Measurements from ENCODE around the gene TMEM158. TPM values are rescaled to one million over a fixed set of nuclear protein-coding genes. Genes with fewer than 3 reads are reported as not detected.

Gene TMEM158
- total RNA-seq, 4 donors from 2014 or later: 0.97 to 4.6 (median 2.2) TPM

DNA sequence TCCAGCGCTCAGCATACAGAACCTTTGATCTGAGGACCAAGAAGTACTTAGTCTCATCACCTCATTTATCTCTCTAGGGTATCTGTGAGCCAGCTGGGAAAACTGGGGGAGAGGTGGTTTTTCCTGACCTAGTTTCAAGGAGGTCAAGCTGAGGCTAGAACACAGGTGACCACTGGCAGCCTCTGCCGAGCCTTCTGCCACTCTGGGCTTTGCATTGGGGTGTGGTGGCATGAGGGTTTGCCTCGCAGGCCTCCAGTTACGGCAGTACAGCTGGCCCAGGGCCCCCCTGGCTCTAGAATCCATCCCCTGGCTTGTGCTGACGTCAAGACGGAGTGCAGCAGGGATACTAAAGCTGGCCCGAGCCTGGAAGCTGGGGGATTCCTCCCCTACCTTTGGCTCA, 45.2 kb downstream of the TMEM158 start:
- 0% methylated on average over 1 of the region's 7 CpGs for WGBS
- Histone ChIP-seq H3K4me1 (peaks cover 48% of the 10 kb centered on the region), H3K27me3 (no peaks in the 10 kb centered on the region), H3K4me3 (no peak overlapping the region), H3K27ac (no peak overlapping the region), H3K9me3 (no peaks in the 10 kb centered on the region), H3K36me3 (no peaks in the 10 kb centered on the region)
- peak in 1 of 2 donors; percentile 59 for DNase-seq (ENCODE audit: low spot score in 2 of 2)
- TF ChIP-seq, protein P1, sequence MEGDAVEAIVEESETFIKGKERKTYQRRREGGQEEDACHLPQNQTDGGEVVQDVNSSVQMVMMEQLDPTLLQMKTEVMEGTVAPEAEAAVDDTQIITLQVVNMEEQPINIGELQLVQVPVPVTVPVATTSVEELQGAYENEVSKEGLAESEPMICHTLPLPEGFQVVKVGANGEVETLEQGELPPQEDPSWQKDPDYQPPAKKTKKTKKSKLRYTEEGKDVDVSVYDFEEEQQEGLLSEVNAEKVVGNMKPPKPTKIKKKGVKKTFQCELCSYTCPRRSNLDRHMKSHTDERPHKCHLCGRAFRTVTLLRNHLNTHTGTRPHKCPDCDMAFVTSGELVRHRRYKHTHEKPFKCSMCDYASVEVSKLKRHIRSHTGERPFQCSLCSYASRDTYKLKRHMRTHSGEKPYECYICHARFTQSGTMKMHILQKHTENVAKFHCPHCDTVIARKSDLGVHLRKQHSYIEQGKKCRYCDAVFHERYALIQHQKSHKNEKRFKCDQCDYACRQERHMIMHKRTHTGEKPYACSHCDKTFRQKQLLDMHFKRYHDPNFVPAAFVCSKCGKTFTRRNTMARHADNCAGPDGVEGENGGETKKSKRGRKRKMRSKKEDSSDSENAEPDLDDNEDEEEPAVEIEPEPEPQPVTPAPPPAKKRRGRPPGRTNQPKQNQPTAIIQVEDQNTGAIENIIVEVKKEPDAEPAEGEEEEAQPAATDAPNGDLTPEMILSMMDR (IDR thresholded peaks at IDR 0.05): no peak
- TF ChIP-seq EP300 (IDR thresholded peaks at IDR 0.05): no peak
- TF ChIP-seq POLR2AphosphoS5 (IDR thresholded peaks at IDR 0.05): no peak
- no peak for TF ChIP-seq POLR2A (IDR thresholded peaks at IDR 0.05)

DNA sequence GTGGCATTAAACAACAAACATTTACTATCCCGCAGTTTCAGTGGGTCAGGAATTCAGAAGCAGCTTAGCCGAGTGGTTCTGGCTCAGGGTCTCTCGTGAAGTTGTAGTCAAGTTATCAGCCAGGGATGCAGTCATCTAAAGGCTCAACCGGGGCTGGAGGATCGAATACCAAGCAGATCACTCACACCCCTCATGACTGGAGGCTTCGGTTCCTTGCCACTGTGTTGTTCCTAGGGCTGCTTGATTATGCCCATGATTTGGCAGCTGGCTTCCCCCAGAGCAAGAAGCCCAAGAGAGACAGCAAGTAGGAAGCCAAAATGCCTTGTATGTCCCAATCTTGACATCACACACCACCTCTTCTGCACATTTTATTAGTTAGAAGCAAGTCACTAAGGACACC, 46.0 kb downstream of the TMEM158 start:
- no peaks in the 10 kb centered on the region for H3K27me3 ChIP-seq
- H3K27ac ChIP-seq: no peak overlapping the region
- H3K36me3 ChIP-seq: no peaks in the 10 kb centered on the region
- no peak for TF ChIP-seq EP300 (IDR thresholded peaks at IDR 0.05)
- no peak for TF ChIP-seq POLR2A (IDR thresholded peaks at IDR 0.05)
- no peak for TF ChIP-seq POLR2AphosphoS5 (IDR thresholded peaks at IDR 0.05)
- TF ChIP-seq, protein P1 (IDR thresholded peaks at IDR 0.05): no peak
- no peak for DNase-seq (ENCODE audit: low spot score in 2 of 2)
- no peaks in the 10 kb centered on the region for H3K9me3 ChIP-seq
- no peak overlapping the region for H3K4me3 ChIP-seq
- H3K4me1 ChIP-seq: peaks cover 48% of the 10 kb centered on the region
- whole genome bisulfite sequencing: 43% methylated on average over 6 of the region's 6 CpGs

DNA sequence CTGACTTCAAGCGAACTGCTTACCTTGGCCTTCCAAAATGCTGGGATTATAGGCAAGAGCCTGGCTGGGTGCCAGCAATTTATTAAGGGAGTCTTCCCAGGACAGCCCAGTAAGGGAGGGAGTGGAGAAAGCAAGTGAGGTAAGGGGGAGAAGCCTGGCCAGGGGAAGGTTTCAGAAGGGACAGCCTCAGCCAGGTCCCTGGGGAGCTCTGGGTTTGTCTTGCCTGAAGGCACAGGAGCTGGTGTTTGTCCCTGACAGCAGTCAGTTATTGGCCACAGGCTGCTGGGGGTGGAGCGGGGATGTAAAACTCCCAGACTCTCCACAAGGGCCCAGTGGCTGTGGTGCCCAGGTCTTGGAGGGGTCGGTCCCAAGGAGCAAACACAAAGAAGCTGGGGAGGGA, 46.9 kb downstream of the TMEM158 start:
- no peaks in the 10 kb centered on the region for H3K27me3 ChIP-seq
- H3K4me1 ChIP-seq: peaks cover 48% of the 10 kb centered on the region
- H3K27ac ChIP-seq: no peak overlapping the region
- WGBS: 69% methylated on average over 3 of the region's 3 CpGs
- peak in 1 of 2 donors; percentile 59 for DNase-seq (ENCODE audit: low spot score in 2 of 2)
- TF ChIP-seq, protein P1 (IDR thresholded peaks at IDR 0.05): no peak
- TF ChIP-seq POLR2A (IDR thresholded peaks at IDR 0.05) (no peak), EP300 (IDR thresholded peaks at IDR 0.05) (no peak), POLR2AphosphoS5 (IDR thresholded peaks at IDR 0.05) (no peak)
- H3K9me3 ChIP-seq: no peaks in the 10 kb centered on the region
- H3K36me3 ChIP-seq: no peaks in the 10 kb centered on the region
- H3K4me3 ChIP-seq: no peak overlapping the region

DNA sequence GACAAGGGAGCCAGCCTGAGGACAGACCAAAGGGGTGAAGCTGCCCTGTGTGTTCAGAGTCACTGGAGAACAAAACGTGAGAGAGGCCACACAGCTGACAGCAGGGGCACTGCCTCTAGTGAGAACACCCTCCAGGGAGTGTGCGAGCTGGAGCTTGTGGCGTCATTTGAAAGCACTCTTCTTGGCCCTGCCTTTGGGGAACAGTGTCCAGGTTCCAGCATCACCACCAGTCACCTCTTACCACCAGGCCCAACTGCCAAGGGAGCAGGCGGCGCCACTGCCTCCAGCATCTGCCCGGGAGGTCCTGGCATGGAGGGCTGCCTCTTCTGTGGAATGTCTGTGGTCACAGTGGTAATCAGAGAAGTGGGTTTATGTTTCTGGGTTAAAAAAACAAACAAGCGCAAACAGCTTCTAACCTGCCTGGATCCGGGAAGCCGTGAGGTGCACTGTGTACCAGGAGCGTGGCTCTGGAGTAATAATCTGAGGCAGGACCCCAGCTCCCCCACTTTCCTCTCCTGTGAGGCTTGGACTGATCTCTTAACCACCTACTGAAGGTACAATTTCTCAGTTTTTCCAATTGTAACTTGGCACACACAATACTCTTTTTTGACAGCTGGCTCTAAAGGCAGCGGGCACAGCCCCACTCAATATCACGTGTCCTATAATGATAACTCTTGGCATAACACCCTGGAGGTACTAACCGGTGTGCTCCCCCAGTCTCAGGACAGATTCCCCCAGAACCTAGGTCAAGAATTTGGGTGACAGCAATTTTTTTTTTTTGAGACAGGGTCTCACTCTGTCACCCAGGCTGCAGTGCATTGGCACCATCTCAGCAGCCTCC, 47.7 kb downstream of the TMEM158 start:
- Histone ChIP-seq H3K27ac (no peak overlapping the region), H3K27me3 (no peaks in the 10 kb centered on the region), H3K9me3 (no peaks in the 10 kb centered on the region), H3K4me3 (no peak overlapping the region), H3K36me3 (no peaks in the 10 kb centered on the region), H3K4me1 (peaks cover 41% of the 10 kb centered on the region)
- no peak for DNase-seq (ENCODE audit: low spot score in 2 of 2)
- 64% methylated on average over 10 of the region's 13 CpGs for WGBS
- TF ChIP-seq EP300 (IDR thresholded peaks at IDR 0.05) (no peak), POLR2A (IDR thresholded peaks at IDR 0.05) (no peak), POLR2AphosphoS5 (IDR thresholded peaks at IDR 0.05) (no peak)
- TF ChIP-seq, protein P1 (IDR thresholded peaks at IDR 0.05): no peak

DNA sequence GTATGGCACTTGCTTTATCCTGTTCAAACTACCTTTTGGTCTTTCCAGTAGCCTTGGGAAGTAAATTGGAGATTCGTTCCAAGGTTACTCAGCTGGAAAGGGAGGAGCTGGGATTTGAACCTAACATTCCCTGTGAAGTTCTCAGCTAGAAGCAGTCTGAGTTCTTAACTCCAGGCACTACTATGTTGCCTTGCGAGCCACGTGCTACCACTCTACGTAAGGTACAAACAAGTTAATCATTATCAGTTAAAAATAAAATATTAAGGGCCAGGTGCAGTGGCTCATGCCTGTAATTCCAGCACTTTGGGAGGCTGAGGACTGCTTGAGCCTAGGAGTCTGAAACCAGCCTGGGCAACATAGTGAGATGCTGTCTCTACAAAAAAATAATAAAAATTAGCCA, 49.2 kb downstream of the TMEM158 start:
- H3K9me3 ChIP-seq: no peaks in the 10 kb centered on the region
- H3K36me3 ChIP-seq: no peaks in the 10 kb centered on the region
- H3K27ac ChIP-seq: no peak overlapping the region
- H3K4me3 ChIP-seq: no peak overlapping the region
- 76% methylated on average over 4 of the region's 4 CpGs for WGBS
- TF ChIP-seq POLR2A (IDR thresholded peaks at IDR 0.05) (no peak), EP300 (IDR thresholded peaks at IDR 0.05) (no peak), POLR2AphosphoS5 (IDR thresholded peaks at IDR 0.05) (no peak)
- TF ChIP-seq, protein P1 (IDR thresholded peaks at IDR 0.05): no peak
- no peaks in the 10 kb centered on the region for H3K27me3 ChIP-seq
- DNase-seq (ENCODE audit: low spot score in 2 of 2): no peak
- H3K4me1 ChIP-seq: peaks cover 31% of the 10 kb centered on the region
